KBM-7 (cell line): ENCODE data around the gene PAPPA.

Source experiments
- DNase-seq: peaks from one replicate; pipeline ENCODE4 v3.0.0-alpha.2; 2015
- in situ Hi-C: fragments of 300-500 bp; cut with MboI; formaldehyde crosslinking; loops from 2 replicates; pipeline ENCODE4 v1.14.3; 2020; ENCODE audit warnings: low sequenced_read_pairs, low pct_unique_long_range_greater_than_20kb, mixed read lengths

Gene PAPPA

DNA sequence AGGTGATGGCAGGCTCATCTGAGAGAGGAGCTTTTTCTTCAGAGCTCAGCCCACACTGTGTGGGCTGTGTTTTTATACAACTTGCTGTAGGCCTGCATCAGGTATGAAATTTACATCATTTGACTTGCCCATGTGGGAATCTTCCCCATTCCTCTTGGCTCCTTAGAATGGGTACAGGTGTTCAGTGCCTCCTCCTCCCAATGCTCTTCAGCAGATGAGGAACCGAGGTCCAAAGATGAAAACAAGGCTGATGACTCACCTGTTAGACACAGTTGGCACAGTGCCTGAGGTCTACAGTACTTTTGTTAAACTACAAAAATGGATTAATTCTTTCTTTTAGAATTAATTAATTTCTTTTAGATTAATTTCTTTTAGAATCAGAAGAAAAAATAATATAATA is 20.8 kb downstream of the PAPPA start:
- in situ Hi-C loops: no loop called here
- DNase-seq: no peak

DNA sequence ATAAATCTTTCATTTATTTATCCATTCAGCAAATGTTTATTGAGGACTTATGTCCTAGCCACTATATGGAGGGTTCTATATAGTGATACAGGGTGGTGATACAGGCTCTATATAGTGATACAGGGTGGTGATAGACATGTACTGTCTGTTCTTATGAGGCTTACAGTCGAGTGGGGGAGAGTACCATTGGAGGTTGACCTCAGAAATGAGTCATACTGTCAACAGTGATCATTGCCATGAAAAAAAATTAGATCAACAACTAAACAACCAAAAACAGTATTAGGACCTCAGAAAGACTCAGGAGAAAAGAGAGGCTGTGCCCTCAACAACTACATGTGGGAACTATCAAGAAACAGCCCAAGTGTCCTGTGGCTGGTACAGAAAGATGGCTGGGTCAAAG is 22.0 kb downstream of the PAPPA start:
- in situ Hi-C loops: no loop called here
- no peak for DNase-seq

DNA sequence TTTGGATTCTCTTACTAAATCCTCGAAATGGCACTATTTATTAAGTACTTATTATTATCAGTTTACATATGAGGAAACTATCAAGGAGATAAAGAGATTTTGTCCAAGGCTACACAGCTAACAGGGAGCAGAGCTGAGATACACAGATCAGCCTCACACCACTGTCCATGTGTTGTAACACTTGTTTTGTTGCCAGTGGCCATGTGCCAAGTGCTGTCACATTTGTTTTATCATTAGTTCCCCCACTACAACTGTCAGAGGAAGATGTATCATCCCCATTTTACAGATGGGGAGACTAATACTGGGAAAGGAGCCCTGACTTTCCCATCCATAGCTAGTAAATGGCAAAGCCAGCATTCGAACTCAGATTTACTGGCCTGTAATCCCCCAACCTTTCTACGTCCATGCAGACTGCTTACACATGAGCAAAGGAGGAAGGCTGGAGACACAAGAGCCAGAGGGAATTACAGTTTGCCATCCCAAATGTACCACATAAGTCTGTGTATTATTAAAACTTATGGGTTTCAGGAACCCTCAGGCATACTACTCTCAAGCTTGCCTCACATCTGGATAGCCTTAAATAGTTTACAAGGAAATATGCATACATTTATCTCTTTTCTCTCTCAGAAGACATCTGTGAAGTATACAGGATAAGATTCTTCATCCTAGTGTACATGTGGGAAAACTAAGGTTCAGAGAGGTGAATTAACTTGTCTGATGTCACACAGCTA is 25.1 kb downstream of the PAPPA start:
- no peak for DNase-seq
- in situ Hi-C loops: no loop called here

DNA sequence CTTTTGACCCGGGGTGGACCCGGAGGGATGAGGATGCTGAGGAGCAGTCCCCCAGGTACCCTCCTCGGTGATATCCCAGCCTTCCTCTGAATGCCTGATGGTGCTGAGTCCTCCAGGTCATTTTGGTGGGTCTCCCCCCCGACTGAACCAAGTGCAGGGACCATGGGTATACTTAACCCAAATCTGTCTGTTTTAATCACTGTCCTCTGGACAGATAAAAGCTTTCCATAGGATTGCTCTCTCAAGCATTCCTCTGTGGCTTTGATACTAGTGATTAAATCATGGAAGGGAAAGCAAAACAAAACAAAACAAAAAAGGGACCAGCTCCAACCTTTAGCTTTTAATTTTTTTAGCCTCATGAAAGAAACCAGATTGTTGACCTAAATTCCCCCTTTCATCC is 26.0 kb downstream of the PAPPA start:
- DNase-seq: no peak
- in situ Hi-C loops: no loop called here

DNA sequence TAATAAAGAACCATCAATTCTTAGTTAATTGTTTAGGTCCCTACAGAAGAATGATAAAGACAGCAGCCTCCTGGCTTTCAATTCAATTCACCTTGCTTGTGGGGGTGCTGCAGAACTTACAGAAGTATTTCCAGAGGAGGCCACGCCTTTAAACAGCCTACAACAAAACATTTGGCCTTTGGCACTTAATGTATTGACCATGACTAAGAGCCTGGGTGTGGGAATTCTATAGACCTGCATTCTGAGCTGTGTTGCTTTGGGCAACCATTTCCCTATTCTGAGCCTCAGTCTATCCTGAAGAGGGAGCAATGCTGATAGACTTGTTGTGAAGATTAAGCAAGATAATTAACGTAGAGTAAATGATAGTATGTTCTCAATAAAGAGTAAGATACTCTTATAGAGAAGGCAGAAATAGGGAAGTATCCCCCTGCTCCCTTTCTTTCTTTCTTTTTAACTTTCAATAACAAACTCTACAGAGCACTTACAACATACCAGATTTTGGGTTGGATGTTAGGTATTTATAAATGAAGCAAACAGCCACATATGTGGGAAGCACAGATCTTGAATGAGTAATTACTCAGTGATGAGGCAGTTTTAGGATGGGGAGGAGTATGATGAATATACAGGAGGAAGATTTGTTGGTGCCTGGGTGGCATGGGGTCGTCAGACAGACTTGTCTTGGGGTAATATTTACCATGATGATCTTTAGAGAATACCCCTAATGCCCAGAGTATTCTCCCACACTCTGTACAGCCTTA is 28.4 kb downstream of the PAPPA start:
- in situ Hi-C loops: no loop called here

DNA sequence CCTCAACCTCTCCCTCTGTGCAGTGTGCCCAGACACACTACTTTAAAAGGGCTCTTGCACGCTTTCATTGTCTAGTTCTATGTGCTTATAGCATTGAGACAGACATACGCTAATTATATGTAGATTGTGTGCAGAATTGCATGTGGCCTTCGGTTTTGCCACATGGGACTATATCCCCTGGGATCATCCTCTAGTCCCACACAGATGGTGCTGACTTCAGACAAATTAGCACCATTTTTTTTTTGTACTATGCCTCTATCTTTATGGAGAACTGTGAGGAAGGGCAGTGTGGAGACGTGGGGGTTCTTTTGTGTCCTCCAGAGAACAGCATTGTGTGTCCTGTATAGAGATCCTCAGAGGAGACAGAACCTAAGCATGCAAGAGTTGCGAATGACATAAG is 29.3 kb downstream of the PAPPA start:
- in situ Hi-C loops: no loop called here
- DNase-seq: no peak

More for the DNA sequence above, 28.4 kb downstream of the PAPPA start:
- no peak for DNase-seq

DNA sequence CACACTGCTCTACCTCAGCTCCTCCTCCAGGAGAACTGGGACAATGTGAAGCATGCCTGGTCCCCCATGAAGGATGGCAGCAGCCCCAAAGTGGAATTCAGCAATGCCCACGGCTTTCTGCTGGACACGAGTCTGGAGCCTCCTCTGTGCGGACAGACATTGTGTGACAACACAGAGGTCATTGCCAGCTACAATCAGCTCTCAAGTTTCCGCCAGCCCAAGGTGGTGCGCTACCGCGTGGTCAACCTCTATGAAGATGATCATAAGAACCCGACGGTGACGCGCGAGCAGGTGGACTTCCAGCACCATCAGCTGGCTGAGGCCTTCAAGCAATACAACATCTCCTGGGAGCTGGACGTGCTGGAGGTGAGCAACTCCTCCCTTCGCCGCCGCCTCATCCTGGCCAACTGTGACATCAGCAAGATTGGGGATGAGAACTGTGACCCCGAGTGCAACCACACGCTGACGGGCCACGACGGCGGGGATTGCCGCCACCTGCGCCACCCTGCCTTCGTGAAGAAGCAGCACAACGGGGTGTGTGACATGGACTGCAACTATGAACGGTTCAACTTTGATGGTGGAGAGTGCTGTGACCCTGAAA is 34.1 kb downstream of the PAPPA start:
- in situ Hi-C loops: no loop called here

DNA sequence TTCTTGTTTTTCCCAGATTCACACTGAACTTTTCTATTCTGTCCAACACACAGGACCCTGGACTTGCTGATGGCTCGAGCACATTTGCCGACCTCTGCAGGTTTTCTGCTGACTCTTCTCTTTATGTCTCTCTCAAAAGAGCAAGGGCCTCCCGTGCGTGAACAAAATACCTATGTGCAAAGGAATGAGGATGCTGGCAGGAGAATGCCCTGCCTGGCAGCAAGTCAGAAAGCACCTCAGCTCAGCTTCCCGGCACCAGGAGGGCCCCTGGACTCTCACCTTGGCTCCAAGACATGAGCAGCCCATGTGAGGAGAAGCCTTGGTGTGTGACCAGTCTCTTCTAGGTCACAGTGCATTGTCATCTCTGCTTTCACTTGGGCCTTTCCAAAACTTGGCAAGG is 36.1 kb downstream of the PAPPA start:
- in situ Hi-C loops: no loop called here
- no peak for DNase-seq

More for the DNA sequence above, 34.1 kb downstream of the PAPPA start:
- DNase-seq: no peak

DNA sequence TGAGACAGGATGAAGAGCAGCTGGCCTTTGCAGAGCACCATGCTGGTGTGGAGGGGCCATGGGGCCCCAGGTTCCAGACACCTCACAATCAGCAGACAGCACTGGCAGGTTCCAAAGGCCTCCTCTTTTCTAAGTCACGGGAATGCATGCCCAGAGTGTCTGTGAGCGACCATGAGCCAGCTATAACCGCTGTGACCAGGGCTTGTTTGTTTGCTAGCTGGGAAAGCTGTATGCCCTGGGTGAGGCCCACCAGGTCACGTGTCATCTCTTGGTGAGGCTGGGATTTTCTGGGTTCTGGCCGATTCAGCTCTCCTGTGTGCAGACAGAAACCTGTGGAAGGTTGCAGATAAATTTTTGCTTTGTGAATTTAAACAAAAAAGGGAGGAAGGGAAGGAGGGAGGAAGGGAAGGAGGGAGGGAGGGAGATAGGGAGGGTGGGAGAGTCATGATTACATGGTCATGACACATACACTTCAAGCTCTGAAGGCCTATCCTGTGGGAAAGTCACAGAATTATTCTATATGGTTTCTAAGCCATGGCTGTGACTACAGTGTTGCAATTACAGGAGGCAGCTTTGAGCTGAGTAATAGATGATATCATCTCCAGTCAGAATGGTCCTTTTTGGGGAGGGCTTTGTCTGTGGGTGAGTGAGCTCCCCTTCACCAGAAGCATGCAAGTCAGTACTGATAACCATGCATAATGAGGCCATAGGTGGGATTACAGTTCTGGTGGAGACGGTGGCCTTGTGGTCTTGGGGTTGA is 37.2 kb downstream of the PAPPA start:
- in situ Hi-C loops: no loop called here
- DNase-seq: no peak

DNA sequence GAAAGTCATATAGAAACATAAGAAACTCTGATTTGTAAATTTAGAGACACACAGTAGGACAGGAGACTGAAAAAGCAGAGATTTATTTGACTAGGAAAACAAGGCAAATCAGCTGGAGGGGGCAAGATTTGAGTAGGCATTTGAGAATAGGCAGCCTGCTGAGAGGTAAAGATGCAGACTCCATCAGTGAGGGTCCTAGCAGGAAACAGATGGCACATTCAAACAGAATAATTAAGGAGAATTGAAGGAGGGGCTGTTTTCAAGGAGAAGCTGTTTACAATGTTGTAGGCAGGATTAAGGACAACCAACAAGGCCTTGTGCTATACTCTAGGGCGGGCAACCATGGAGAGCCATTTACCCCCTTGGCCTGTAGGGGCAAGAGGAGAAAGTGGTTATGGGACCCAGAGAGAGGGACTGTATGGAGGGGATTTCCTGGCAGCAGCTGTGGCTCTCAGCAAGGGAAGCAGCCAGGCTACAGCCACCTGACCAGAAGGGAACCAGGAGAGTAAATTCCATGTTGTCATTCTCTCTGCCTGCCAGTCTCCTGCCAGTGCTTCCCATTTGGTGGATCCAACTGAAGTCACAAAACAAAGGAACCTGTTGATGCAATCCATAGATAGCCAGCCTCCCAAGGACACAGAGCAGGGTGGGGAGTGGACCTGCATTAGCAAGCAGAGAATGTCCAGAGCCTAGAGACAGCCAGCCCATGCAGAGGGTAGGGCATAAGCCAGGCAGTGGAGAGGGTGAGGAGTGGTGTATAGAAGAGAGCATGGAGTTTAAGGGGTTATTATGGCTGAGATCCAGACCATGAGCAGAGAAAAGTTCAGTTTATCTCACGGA is 38.2 kb downstream of the PAPPA start:
- no peak for DNase-seq
- in situ Hi-C loops: no loop called here

DNA sequence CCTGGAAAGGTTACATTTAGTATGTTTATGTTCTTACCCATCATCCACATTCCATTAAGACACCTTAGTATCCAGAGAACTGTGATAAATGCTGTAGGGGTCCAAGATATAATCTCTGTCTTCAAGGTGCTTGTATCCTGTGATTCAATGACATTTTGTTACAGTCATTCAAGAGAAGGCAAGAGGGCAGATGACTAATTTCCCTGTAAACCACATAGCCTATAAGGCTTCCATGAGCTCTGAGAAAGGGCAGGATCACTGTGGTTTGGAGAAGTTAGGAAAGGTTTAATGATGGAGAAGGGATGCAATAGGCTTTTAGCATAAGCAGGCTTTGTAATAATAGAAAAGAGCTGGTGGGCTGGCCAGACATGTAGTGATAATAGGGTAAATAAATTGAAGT is 40.0 kb downstream of the PAPPA start:
- DNase-seq: no peak
- in situ Hi-C loops: no loop called here

DNA sequence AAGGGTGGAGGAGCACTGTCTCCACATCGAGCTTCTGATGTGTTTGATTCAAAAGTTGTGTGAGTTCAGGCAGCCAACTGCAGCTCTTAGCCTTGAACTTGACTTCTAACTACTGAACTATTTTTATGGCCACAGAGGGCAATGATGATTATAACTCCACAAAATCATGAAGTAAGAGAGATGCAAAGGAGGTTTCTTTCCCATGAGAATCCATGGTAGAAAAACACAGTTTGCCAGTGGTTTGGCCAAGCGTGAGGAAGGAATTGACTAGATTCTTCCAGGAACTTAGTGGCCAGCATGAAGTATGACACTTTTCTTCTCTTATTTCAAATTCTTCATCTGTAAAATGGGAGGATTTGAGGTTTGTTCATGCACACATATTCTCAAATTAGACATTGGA is 43.2 kb downstream of the PAPPA start:
- in situ Hi-C loops: no loop called here
- DNase-seq: no peak

DNA sequence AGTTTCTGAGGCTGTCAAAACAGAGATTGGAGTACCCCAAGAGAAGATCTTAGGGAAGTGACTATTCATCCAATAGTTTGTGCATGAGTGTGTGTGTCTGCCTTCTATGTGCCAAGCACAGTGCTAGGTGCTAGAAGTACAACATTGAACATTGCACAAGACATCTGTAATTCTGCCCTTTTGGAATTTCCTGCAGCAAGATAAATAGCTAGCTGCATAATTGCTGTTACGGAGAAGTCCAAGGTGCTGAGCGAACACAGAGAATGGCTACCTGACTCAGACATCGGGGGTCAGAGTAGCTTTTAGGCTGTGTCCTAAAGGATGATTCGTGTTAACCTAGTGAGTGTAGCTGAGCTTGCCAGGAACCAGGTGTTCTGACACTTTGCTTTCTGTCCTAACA is 44.8 kb downstream of the PAPPA start:
- DNase-seq: no peak
- in situ Hi-C loops: no loop called here

DNA sequence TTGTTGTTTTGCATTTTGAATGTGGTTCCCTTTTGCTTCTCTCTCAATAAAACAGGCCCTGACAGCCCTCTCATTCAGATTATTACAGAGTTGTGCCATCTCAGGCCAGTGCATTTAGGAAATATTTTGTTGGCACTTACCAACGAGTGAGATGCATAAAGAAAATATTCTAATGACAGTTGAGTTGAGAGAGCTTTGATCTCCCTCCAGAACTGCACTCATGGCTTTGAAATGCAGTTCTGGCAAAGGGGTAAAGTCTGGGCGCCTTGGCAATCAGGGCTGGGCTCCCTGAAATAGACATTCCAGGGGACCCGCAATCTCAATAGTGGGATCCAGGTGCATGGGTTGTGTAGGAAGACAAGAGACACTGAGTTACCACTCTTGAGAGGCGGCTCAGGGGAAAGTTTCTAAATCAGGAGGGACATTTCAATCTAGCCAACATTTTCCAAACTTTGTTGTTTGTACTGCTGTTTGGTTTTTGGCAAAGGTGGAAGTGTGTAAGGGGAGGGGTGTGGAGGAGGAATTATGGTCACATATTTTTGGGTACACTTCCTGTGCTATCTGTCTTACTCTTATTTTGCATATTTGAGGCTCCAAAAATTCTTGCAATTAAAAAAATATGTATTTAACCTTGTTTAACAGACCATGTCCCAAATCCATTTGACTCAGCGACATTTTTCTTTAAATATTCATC is 48.8 kb downstream of the PAPPA start:
- no peak for DNase-seq
- in situ Hi-C loops: no loop called here

DNA sequence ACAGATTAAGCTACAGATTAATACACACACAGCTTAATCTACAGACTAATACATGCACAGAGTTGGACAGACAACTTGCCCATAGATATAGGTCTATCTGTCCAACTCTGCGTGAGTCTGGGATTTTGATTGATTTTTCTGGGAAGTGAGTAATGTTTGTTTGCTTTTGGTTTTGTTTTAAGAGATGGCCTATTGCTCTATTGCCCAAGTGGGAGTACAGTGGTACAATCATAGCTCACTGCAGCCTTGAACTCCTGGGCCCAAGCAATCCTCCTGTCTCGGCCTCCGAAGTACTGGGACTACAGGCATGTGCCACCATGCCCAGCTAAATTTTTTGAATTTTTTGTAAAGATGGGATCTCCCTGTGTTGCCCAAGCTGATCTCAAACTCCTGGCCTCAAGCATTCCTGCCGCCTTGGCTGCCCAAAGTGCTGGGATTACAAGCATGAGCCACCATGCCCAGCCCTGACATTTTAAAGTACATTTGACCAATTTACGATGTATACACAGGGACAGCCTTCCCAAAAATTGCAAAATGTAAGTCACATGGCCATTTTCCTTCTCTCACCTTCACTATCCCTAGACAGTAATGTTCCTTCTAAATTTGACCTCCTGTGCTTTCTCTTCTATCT is 50.8 kb downstream of the PAPPA start:
- in situ Hi-C loops: no loop called here
- no peak for DNase-seq

DNA sequence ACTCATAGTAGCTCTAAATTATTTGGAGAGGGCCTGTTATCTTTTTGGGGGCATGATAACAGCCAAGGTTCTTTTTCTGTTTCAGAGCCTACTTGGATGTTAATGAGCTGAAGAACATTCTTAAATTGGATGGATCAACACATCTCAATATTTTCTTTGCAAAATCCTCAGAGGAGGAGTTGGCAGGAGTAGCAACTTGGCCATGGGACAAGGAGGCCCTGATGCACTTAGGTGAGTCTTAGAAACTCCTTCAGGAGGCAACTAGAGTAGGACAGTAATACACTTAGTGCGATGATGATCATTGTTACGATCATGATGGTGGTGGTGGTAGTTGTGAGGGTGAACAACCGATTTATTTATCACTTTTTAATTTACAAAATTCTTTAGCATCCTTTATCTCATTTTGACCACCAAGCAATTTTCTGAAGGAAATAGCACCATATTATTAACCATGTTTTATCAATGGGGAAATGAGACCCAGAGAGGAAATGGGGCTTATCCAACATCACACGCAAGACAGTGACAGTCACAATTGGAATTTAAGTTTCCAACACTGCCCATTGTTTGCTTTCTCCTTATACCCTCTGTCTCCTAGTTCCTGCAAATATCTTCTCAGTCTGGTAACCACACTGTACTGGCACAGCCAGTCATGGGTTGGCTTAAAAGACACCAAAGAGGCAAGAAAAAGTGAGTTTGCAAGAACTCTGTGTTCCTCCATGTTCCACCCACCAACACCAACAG is 54.0 kb downstream of the PAPPA start:
- in situ Hi-C loops: no loop called here
- no peak for DNase-seq
